Measurements from ENCODE around the gene APOD. TPM values are rescaled to one million over a fixed set of nuclear protein-coding genes. Genes with fewer than 3 reads are reported as not detected.

The APOD gene
- total and polyA plus RNA-seq, 9 of the 15 experiments (the other 6 are each of a cell fraction or from before 2014, with no cell fraction given) = 0.18 to 0.50 (median 0.35) TPM; not detected in 1

- Histone ChIP-seq H3K9me3 (replicated peaks; ENCODE audit: control insufficient read depth, insufficient read depth, low read depth, low read length) (no peaks in the 10 kb centered on the region), H3K27me3 (ENCODE audit: control insufficient read depth in 2 of 2, insufficient read depth in 2 of 2, low read length in 2 of 2) (peaks cover 28 to 51% of the 10 kb centered on the region in 2 experiments), H3K36me3 (ENCODE audit: control insufficient read depth, insufficient read depth, low read length) (no peaks in the 10 kb centered on the region), H3K4me2 (ENCODE audit: insufficient read depth, low read length) (no peak overlapping the region), H3K9me1 (ENCODE audit: control insufficient read depth, insufficient read depth, low read length) (no peaks in the 10 kb centered on the region), H2AFZ (ENCODE audit: low read depth, low read length) (no peak overlapping the region), H3K27ac (ENCODE audit: extremely low read depth, low read depth, low read length) (no peak overlapping the region), H3K4me3 (no peak overlapping the region), H3K79me2 (ENCODE audit: control insufficient read depth, insufficient read depth, low read length) (no peaks in the 10 kb centered on the region), H4K20me1 (replicated peaks; ENCODE audit: control insufficient read depth, insufficient read depth, low read length) (no peaks in the 10 kb centered on the region), H3K4me1 (replicated peaks in 1 of 2; ENCODE audit: control insufficient read depth in 2 of 2, insufficient read depth in 2 of 2, low read length in 2 of 2) (peaks cover 4 to 7% of the 10 kb centered on the region in 2 experiments; a peak in 3 of 5 replicates), H3K9ac (ENCODE audit: insufficient read depth in 1 of 2, low read depth in 2 of 2, low read length in 2 of 2) (no peak overlapping the region)
- intact Hi-C loops (cut with micrococcal nuclease) = loop anchor here (5.0 kb wide), 1 partner anchor 38 kb away; no protein-coding TSS in a partner anchor
- ChIA-PET POLR2A (interaction anchor here (1.7 kb wide), 1 partner anchor 9 kb away, joined by 4 read pairs; the partner anchor contains the start of gene APOD), CTCF (ENCODE audit: low intra/inter-chr PET ratio) (interaction anchor here (0.7 kb wide), 1 partner anchor 146 kb away, joined by 4 read pairs; the partner anchor contains the start of gene MUC20)
- FAIRE-seq = no peak
- WGBS (ENCODE audit: insufficient coverage, low coverage, missing lambda C conversion rate) = 9% methylated on average over 8 of the region's 8 CpGs
- BruUV-seq (replicated peaks) = no TSS peak
- in situ Hi-C loops (cut with MboI) = no loop called here
- no peak for DNase-seq (ENCODE audit: extremely low read depth in 1 of 4, low spot score in 3 of 4)
- no peak for ATAC-seq
- TF ChIP-seq KDM1A (IDR thresholded peaks at IDR 0.05) (peak; percentile 10 to 41; a peak in 1 of 4 replicates), ZNF695 (CRISPR knock-in tag; IDR thresholded peaks at IDR 0.05) (no peak), NR0B1 (IDR thresholded peaks at IDR 0.05; ENCODE audit: partially characterized antibody) (no peak)
- TF ChIP-seq, protein P1, sequence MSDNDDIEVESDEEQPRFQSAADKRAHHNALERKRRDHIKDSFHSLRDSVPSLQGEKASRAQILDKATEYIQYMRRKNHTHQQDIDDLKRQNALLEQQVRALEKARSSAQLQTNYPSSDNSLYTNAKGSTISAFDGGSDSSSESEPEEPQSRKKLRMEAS (CRISPR knock-in tag; IDR thresholded peaks at IDR 0.05) = no peak
These were observed 9.0 kb downstream of the APOD start for GRCh38 chr3:195574497-195575304.
